GM12878 (cell line): ENCODE measurements around the gene S1PR2. TPM values are rescaled to one million over a fixed set of nuclear protein-coding genes. Genes with fewer than 3 reads are reported as not detected.
A peak's percentile ranks its signal among the peaks of the same experiment; 100 is the strongest.

ENCODE experiments used
- ATAC-seq: fragments of 200-7000 bp; cut with Tn5 transposase; 3 replicates; pipeline ENCODE4 v1.9.1; 2020; ENCODE audit warnings: mild to moderate bottlenecking, moderate library complexity
- BruUV-seq: library from RNA; stranded (reverse); fragments of 400-500 nt; replicated peaks from 2 replicates; lab custom pipeline; 2021; lab: Mats Ljungman, UMichigan
- CTCF ChIA-PET: fragments of 300-600 bp; sonication (Branson Sonifier 250); formaldehyde crosslinking; extraction: SDS; loops from one replicate; lab custom pipeline; 2021; ENCODE audit warnings: inconsistent platforms; lab: Yijun Ruan, JAX
- POLR2A ChIA-PET: fragments of 350-600 bp; formaldehyde crosslinking; extraction: SDS; loops from one replicate; lab custom pipeline; 2021; ENCODE audit warnings: inconsistent platforms; lab: Charles Lee
- RAD21 ChIA-PET: fragments of 300-600 bp; sonication (Branson Sonifier 250); formaldehyde crosslinking; loops from one replicate; lab custom pipeline; 2023; ENCODE audit warnings: antibody characterized with exemption; ENCODE audit not compliant: unreplicated experiment; lab: Charles Lee
- SMC1A ChIA-PET: fragments of 300-600 bp; sonication (Branson Sonifier 250); formaldehyde crosslinking; loops from one replicate; lab custom pipeline; 2023; ENCODE audit not compliant: unreplicated experiment, uncharacterized antibody; lab: Charles Lee
- DNase-seq: peaks from one replicate; pipeline ENCODE4 v3.0.0-alpha.2; 2011; ENCODE audit warnings: low read depth, low spot score
- FAIRE-seq: peaks from 3 replicates; lab custom pipeline; 2011; peaks lifted over from hg19 to GRCh38; lab: Jason Lieb, UNC
- H2AFZ ChIP-seq: 2 replicates; pipeline ENCODE4 v1.6.0; 2011; ENCODE audit warnings: low read depth, low read length, control low read depth; ENCODE audit not compliant: control insufficient read depth
- H3K27ac ChIP-seq: 2 replicates; pipeline ENCODE4 v1.5.1; 2011; ENCODE audit warnings: control low read depth; ENCODE audit not compliant: control insufficient read depth, insufficient read depth
- H3K27me3 ChIP-seq, 2 experiments: replicated peaks in 1 of 2; 2 replicates each; pipeline versions ENCODE4 v1.6.0 to v1.6.1; 2011; ENCODE audit warnings: low read length in 1 of 2; ENCODE audit not compliant: control insufficient read depth in 2 of 2, insufficient read depth in 2 of 2
- H3K36me3 ChIP-seq, 2 experiments: 2 replicates each; pipeline ENCODE4 v1.5.1; 2011; ENCODE audit warnings: low read length in 1 of 2; ENCODE audit not compliant: control insufficient read depth in 2 of 2, insufficient read depth in 2 of 2
- H3K4me1 ChIP-seq: 2 replicates; pipeline ENCODE4 v1.6.1; 2011; ENCODE audit warnings: mild to moderate bottlenecking, low read length, moderate library complexity, mixed read lengths; ENCODE audit not compliant: control insufficient read depth, insufficient read depth
- H3K4me2 ChIP-seq: 2 replicates; pipeline ENCODE4 v1.6.0; 2011; ENCODE audit warnings: control low read depth; ENCODE audit not compliant: control insufficient read depth, insufficient read depth
- H3K4me3 ChIP-seq: fragments of 200-600 bp; sonication (generic); 2 replicates; pipeline ENCODE4 v1.5.1; 2016
- H3K79me2 ChIP-seq: 2 replicates; pipeline ENCODE4 v1.6.0; 2011; ENCODE audit warnings: low read length; ENCODE audit not compliant: control insufficient read depth, insufficient read depth
- H3K9ac ChIP-seq: 2 replicates; pipeline ENCODE4 v1.8.0; 2011; ENCODE audit warnings: low read length, control low read depth, mixed read lengths; ENCODE audit not compliant: control insufficient read depth, insufficient read depth
- H3K9me3 ChIP-seq: replicated peaks from 3 replicates; pipeline ENCODE4 v1.5.1; 2011; ENCODE audit warnings: mild to moderate bottlenecking, low read length; ENCODE audit not compliant: control insufficient read depth, insufficient read depth
- H4K20me1 ChIP-seq: 2 replicates; pipeline ENCODE4 v1.6.0; 2011; ENCODE audit not compliant: control insufficient read depth, insufficient read depth
- CREM ChIP-seq: IDR thresholded peaks from 2 replicates; pipeline ENCODE4 v1.6.1; 2014; ENCODE audit warnings: antibody characterized with exemption, low read depth
- JUNB ChIP-seq: IDR thresholded peaks from 2 replicates; pipeline ENCODE4 v1.6.1; 2016; ENCODE audit warnings: antibody characterized with exemption, mild to moderate bottlenecking
- RAD51 ChIP-seq: fragments of 450-650 bp; IDR thresholded peaks from 2 replicates; pipeline ENCODE4 v1.6.1; 2016; ENCODE audit warnings: moderate library complexity, mild to moderate bottlenecking, inconsistent platforms
- SREBF1 ChIP-seq: IDR thresholded peaks from 2 replicates; pipeline ENCODE4 v1.6.1; 2012; ENCODE audit warnings: mild to moderate bottlenecking, low read length
- TCF12 ChIP-seq: IDR thresholded peaks from 2 replicates; pipeline ENCODE4 v1.6.1; 2011; ENCODE audit warnings: low read depth, mild to moderate bottlenecking, low read length
- WGBS: methylation state at CpG from one replicate; pipeline ENCODE4 v1.1.6; 2016; ENCODE audit warnings: low lambda C conversion rate; ENCODE audit not compliant: insufficient replicate concordance, insufficient coverage; ENCODE audit errors: missing lambda C conversion rate; 5-methylcytosine and 5-hydroxymethylcytosine counted together
- in situ Hi-C: fragments of 300-500 bp; cut with MboI; formaldehyde crosslinking; loops from 9 replicates; pipeline ENCODE4 v1.14.3; 2018; ENCODE audit warnings: mixed read lengths
- intact Hi-C: fragments of 100-400 bp; cut with micrococcal nuclease; formaldehyde crosslinking; loops from one replicate; pipeline ENCODE4 v1.14.2; 2022; ENCODE audit not compliant: unreplicated experiment
- polyA plus RNA-seq, 11 experiments: library from polyadenylated mRNA; depleted of rRNA in 4 of 11; unstranded in 6 of 11; stranded (reverse) in 5 of 11; fragments of >200 nt; fragmentation: Nextera tagmentation in 4 of 11; fragmentation: Illumina TruSeq in 1 of 11; extraction: Ambion mirVana in 4 of 11; extraction: Trizol in 1 of 11; gene quantifications; 1 replicate in 1 of 11; 2 replicates in 10 of 11; pipeline versions ENCODE4 v1.2.1 to v1.2.3, GENCODE V29; 2011 to 2016; ENCODE audit warnings: inconsistent platforms in 2 of 11, missing spikeins in 2 of 11, low read depth in 1 of 11
- total RNA-seq, 4 experiments: library from RNA; depleted of rRNA in 3 of 4; stranded (reverse); fragments of >200 nt in 3 of 4; fragmentation: Illumina TruSeq in 1 of 4; extraction: Trizol in 1 of 4; gene quantifications; 2 replicates each; pipeline versions ENCODE4 v1.2.1 to v1.2.3, GENCODE V29; 2013 to 2021
- TF ChIP-seq, protein P1 (sequence below): fragments of 450-650 bp; formaldehyde crosslinking; IDR thresholded peaks from 2 replicates; pipeline ENCODE4 v1.4.0; 2020; ENCODE audit warnings: mild to moderate bottlenecking, moderate library complexity
- TF ChIP-seq, protein P2 (sequence below): IDR thresholded peaks from 2 replicates; pipeline ENCODE4 v1.6.1; 2012; ENCODE audit warnings: low read depth, low read length, improper control_type of control experiment
- TF ChIP-seq, protein P3 (sequence below): IDR thresholded peaks from 2 replicates; pipeline ENCODE4 v1.6.1; 2012; ENCODE audit warnings: mild to moderate bottlenecking, low read depth, low read length

S1PR2 gene
- total and polyA plus RNA-seq, 10 of the 15 experiments (the other 5 are each of a cell fraction or from before 2014, with no cell fraction given) = 4.9 to 26.8 (median 11.6) TPM

DNA sequence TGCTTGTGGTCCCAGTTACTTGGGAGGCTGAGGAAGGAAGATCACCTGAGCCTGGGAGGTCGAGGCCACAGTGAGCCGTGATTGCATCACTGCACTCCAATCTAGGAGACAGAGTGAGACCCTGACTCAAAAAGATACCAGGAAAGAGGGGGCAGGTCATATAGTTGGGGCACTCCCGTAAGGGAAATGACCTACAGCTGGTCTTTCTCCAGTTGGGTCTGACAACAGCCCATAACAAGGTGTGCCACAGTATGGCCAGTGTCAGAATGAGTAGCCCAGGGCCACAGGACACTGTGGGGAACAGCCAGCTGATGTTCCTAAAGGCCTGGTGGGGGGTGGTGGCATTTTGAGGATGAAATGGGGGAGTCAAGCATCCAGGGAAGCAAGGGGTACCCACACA lies 47.2 kb downstream of the S1PR2 start:
- no TSS peak for BruUV-seq
- Histone ChIP-seq H3K36me3 (peaks cover 22 to 35% of the 10 kb centered on the region in 2 experiments), H3K4me3 (no peak overlapping the region), H3K4me1 (no peaks in the 10 kb centered on the region; the same call in 1 of the 2 replicates), H3K27ac (no peak overlapping the region), H2AFZ (no peak overlapping the region), H3K79me2 (peaks cover 48% of the 10 kb centered on the region), H4K20me1 (peaks cover 4% of the 10 kb centered on the region; the same call in 1 of the 2 replicates), H3K9ac (no peak overlapping the region), H3K9me3 (no peaks in the 10 kb centered on the region), H3K27me3 (no peaks in the 10 kb centered on the region), H3K4me2 (no peak overlapping the region)
- FAIRE-seq = no peak
- ATAC-seq = peak; percentile 19; the same call in 2 of the 3 replicates
- intact Hi-C loops = no loop called here
- POLR2A ChIA-PET = no interaction called here
- peak; percentile 49; the same call in 1 of the 2 replicates for TF ChIP-seq TCF12
- 0 out of 2 replicates have a peak, but pooled peaks have one; percentile 11 for TF ChIP-seq CREM
- TF ChIP-seq RAD51 = no peak
- TF ChIP-seq JUNB = peak; percentile 34; the same call in 1 of the 2 replicates
- CTCF ChIA-PET = interaction anchor here (1.2 kb wide), 1 partner anchor 66 kb away, joined by 3 read pairs; no protein-coding TSS in a partner anchor
- WGBS = 0% methylated on average over 3 of the region's 3 CpGs
- in situ Hi-C loops = no loop called here
- SMC1A ChIA-PET = no interaction called here
- RAD21 ChIA-PET = no interaction called here
- no peak for DNase-seq

DNA sequence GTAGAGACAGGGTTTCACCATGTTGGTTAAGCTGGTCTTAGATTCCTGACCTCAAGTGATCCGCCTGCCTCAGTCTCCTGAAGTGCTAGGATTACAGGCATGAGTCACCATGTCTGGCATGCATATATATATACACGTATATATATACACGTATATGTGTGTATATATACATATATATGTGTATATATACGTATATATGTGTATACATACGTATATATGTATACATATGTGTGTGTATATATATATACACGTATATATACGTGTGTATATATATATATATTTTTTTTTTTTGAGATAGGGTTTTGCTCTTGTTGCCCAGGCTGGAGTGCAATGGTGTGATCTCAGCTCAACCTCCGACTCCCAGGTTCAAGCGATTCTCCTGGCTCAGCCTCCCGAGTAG lies 48.3 kb downstream of the S1PR2 start:
- FAIRE-seq = no peak
- ChIA-PET POLR2A (no interaction called here), RAD21 (no interaction called here), CTCF (interaction anchor here (2.0 kb wide), 1 partner anchor 67 kb away, joined by 6 read pairs; no protein-coding TSS in a partner anchor), SMC1A (interaction anchor here (2.1 kb wide), 1 partner anchor 67 kb away, joined by 8 read pairs; no protein-coding TSS in a partner anchor)
- intact Hi-C loops (no loop called here), in situ Hi-C loops (no loop called here)
- no peak overlapping the region for H3K9ac ChIP-seq
- DNase-seq = no peak
- H3K36me3 ChIP-seq = peaks cover 22 to 35% of the 10 kb centered on the region in 2 experiments
- H3K9me3 ChIP-seq = no peaks in the 10 kb centered on the region
- BruUV-seq = no TSS peak
- no peak overlapping the region for H3K4me3 ChIP-seq
- H4K20me1 ChIP-seq = no peaks in the 10 kb centered on the region
- no peak overlapping the region for H3K27ac ChIP-seq
- no peak overlapping the region for H3K4me2 ChIP-seq
- no peak for ATAC-seq
- H3K4me1 ChIP-seq = no peaks in the 10 kb centered on the region
- no peak overlapping the region for H2AFZ ChIP-seq
- H3K79me2 ChIP-seq = peaks cover 38% of the 10 kb centered on the region
- H3K27me3 ChIP-seq = no peaks in the 10 kb centered on the region
- WGBS = 82% methylated on average over 10 of the region's 10 CpGs
- TF ChIP-seq, protein P1, sequence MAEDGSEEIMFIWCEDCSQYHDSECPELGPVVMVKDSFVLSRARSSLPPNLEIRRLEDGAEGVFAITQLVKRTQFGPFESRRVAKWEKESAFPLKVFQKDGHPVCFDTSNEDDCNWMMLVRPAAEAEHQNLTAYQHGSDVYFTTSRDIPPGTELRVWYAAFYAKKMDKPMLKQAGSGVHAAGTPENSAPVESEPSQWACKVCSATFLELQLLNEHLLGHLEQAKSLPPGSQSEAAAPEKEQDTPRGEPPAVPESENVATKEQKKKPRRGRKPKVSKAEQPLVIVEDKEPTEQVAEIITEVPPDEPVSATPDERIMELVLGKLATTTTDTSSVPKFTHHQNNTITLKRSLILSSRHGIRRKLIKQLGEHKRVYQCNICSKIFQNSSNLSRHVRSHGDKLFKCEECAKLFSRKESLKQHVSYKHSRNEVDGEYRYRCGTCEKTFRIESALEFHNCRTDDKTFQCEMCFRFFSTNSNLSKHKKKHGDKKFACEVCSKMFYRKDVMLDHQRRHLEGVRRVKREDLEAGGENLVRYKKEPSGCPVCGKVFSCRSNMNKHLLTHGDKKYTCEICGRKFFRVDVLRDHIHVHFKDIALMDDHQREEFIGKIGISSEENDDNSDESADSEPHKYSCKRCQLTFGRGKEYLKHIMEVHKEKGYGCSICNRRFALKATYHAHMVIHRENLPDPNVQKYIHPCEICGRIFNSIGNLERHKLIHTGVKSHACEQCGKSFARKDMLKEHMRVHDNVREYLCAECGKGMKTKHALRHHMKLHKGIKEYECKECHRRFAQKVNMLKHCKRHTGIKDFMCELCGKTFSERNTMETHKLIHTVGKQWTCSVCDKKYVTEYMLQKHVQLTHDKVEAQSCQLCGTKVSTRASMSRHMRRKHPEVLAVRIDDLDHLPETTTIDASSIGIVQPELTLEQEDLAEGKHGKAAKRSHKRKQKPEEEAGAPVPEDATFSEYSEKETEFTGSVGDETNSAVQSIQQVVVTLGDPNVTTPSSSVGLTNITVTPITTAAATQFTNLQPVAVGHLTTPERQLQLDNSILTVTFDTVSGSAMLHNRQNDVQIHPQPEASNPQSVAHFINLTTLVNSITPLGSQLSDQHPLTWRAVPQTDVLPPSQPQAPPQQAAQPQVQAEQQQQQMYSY (CRISPR knock-in tag) = no peak
- no peak for TF ChIP-seq SREBF1
- TF ChIP-seq, protein P2, sequence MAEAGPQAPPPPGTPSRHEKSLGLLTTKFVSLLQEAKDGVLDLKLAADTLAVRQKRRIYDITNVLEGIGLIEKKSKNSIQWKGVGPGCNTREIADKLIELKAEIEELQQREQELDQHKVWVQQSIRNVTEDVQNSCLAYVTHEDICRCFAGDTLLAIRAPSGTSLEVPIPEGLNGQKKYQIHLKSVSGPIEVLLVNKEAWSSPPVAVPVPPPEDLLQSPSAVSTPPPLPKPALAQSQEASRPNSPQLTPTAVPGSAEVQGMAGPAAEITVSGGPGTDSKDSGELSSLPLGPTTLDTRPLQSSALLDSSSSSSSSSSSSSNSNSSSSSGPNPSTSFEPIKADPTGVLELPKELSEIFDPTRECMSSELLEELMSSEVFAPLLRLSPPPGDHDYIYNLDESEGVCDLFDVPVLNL = no peak
- TF ChIP-seq, protein P3, sequence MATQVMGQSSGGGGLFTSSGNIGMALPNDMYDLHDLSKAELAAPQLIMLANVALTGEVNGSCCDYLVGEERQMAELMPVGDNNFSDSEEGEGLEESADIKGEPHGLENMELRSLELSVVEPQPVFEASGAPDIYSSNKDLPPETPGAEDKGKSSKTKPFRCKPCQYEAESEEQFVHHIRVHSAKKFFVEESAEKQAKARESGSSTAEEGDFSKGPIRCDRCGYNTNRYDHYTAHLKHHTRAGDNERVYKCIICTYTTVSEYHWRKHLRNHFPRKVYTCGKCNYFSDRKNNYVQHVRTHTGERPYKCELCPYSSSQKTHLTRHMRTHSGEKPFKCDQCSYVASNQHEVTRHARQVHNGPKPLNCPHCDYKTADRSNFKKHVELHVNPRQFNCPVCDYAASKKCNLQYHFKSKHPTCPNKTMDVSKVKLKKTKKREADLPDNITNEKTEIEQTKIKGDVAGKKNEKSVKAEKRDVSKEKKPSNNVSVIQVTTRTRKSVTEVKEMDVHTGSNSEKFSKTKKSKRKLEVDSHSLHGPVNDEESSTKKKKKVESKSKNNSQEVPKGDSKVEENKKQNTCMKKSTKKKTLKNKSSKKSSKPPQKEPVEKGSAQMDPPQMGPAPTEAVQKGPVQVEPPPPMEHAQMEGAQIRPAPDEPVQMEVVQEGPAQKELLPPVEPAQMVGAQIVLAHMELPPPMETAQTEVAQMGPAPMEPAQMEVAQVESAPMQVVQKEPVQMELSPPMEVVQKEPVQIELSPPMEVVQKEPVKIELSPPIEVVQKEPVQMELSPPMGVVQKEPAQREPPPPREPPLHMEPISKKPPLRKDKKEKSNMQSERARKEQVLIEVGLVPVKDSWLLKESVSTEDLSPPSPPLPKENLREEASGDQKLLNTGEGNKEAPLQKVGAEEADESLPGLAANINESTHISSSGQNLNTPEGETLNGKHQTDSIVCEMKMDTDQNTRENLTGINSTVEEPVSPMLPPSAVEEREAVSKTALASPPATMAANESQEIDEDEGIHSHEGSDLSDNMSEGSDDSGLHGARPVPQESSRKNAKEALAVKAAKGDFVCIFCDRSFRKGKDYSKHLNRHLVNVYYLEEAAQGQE = no peak
